Measurements from ENCODE around the gene KIRREL1.
A peak's percentile ranks its signal among the peaks of the same experiment; 100 is the strongest.

Gene KIRREL1

DNA sequence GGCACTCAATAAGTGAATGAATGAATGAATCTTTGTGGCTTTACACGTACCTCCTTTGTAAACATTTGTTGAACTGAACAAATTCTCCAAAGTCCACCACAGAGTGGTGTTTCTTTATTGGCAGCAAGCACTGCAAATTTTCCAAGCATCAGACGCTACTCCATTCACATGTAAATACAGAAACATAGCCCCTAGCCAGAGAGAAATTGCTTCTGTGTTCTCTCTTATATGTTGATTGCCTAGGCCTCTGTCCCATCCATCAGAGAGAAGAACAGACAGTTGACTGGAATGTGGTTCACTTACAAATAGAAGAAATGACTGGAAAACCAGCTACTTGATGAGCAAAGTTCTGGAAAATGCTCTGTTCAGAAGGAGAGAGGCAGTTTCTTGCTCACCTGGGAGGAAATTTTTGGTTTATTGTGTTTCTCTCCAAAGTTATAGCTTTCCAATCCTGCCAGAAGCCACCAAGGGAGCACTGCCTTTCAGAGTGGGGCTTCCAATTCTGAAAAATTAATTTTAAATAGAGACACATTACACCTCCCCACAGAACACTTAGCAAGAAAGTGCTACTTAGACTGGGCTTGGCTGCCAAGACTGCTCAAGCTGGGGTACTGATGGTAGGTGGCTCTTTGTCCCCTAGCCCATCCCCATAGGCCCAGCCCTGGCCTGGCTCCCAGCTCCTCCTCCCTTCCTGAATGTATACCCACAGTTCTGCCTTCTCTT is 18.1 kb upstream of the KIRREL1 start:
- DNase-seq = no peak

DNA sequence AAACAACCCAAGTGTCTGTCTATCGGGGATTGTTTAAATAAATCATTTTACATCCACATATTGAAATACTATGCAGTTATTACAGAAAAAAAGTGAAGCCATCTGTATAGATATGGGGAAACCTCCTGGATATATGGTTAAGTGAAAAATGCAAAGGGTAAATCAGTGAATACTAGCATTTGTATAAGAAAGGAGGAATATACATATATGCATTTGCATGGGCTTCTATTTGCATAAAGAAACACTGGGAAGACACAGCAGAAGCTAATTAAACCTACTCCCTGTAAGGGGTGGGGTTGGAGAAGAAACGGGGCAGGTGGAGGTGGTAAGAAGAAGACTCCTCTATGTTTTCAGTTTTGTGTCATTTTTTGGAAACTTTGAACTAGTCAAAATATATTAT is 16.6 kb upstream of the KIRREL1 start:
- no peak for DNase-seq

DNA sequence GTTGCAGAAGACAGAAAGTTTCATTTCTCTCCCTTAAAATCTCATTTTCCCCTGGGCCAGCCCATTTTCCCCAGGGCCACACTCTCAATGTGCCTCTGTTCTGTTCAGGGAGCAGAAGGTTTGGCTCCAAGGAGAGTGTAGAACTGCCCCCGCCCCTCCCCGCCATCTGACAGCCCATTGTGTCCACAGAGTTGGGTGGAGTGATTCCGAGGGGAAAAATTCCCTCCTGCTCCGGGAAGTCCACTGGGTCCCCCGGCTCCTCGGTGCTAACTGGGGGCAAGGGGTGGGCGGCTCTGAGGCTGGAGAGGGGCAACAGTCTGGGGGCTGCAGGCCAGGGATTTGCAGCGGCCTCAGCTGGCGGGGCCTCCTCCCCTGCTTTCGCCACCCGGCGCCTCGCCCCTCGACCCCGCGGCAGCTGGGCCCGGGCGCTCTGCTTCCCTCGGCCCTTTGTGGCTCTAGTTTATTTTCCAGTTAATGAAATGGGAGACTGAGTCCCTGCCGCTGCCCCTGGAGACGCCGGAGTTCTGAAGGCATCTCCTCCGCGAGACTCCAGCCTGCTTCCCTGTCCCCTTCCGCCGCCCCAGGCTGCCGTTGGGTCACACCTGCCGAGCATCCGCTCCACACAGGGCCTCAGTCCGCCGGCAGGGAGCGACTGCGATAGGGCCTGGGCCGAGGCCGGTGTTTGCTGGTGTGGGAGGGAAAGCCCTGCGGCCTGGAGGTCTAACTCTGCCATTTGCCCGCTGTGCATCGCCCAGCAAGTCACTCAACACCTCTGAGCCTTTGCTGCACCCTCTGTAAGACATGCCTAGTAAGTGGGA is 14.7 kb upstream of the KIRREL1 start:
- DNase-seq = no peak

GRCh38 chr1:157982136-157982535 is 11.3 kb upstream of the KIRREL1 start:
- DNase-seq = no peak

- DNase-seq = no peak
Measured at GRCh38 chr1:157983787-157984186, 9.7 kb upstream of the KIRREL1 start.

- DNase-seq = no peak
Measured at GRCh38 chr1:157984469-157984868, 9.0 kb upstream of the KIRREL1 start.

DNA sequence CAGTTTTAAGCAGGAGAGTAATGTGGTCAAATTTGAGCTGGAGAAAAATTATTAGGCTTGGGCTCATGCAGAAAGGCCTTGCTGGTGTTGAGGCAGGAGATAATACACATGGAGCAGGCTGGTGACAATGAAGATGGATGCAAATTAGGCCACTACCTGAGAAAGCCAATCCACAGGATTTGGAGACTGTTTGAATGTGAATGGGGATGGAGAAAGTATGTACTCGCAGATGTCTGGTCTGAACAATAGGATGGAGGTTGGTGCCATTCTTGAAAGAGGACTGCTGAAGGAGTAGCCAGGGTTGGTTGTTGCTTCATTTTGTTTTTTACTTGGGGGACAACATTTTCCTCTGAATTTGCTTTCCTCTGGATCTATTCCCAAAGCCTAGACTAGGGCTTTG is 8.0 kb upstream of the KIRREL1 start:
- no peak for DNase-seq

DNA sequence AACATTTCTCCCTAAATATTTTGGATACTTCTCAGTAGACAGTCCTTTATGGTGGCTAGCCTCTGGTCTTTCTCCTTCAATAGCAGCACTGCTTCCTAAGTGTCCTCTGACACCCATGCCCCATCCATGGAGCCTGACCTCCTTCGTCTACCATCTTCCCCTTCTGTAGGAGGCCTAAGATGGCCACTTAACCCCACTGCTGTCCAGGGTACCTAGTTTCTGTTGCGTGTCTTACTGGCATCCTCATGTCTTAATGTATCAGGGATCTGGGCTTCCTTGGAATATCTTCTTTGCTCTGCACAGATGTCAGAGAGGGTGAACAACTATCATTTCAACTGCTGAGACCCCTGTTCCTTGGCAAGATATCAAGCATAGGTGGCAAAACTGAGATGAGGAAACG is 5.4 kb upstream of the KIRREL1 start:
- DNase-seq = no peak

GRCh38 chr1:157992031-157992832 is 1.2 kb upstream of the KIRREL1 start:
- DNase-seq = peak; percentile 14

- DNase-seq = no peak
Measured at GRCh38 chr1:157992833-157993146, 655 bp upstream of the KIRREL1 start.

DNA sequence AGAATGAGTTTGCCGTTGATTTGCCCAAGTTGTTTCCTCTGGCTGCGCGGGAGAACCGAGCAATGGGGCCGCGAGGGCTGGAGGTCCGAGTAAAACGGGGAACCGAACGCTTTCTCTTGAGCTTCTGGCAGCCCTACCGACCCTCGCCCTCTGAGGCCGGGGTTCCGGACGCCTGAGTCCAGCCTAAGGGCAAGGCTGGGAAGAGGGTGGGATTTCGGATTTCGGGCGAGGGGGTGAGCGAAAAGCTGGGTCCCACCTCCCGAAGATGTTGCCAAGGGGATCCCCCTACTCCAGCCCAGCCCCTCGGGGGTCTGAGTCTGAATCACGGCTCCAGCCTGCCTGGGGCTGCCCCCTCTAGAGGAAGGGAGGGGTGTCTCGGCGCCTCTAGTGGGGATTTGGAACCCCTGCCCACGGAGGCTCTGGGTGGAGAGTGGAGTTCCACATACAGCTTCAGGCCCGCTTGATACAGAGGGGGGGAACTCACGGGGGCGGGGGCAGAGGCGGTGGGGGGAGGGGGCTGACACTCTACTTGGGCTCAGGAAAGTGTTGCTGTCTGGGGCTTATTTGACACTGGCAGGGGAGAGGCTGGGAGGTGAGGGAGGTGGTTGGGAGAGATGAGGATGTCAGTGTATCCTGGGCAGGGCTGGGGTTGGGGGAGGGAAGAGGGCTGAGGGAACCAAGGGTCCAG is 617 bp downstream of the KIRREL1 start:
- DNase-seq = no peak

DNA sequence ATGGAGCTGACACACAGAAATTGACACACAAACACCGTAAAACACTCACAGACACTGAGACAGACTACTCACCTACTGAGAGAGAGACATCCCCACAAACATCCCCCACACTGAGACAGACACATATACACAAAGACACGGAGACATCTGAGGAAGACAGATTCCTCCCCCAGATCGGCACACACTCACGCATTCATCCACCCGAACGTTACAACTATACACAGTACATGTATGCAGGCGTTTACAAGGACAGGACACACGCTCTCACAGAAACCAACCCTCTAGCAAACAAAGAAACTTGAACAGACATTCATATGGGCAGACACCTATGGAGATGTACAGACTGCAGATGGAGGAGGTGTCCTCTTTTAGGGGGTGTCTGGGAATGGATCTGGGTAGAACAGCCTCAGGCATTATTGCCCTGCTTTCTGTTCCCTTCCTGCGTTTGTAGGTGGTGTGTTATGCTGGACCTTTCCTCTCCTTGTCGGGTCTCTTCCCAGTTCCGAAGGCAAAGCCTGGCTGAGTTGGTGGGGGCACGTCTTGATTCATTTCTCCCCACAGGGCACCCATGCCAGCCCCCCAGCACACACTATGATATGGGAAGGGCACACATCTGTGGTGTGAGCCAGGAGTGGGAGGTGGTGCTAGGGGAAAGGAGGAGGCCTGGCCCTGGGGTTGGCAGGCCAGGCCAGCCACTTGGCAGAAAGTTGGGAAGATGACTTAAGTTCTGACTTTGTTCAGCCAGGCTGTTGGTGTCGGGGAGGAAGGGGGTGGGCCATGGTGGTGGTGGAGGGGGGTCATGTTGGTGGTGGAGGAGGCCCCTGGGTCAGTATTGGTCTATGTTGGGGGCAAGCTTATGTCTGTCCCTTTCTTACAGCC is 1.5 kb downstream of the KIRREL1 start:
- DNase-seq = no peak

DNA sequence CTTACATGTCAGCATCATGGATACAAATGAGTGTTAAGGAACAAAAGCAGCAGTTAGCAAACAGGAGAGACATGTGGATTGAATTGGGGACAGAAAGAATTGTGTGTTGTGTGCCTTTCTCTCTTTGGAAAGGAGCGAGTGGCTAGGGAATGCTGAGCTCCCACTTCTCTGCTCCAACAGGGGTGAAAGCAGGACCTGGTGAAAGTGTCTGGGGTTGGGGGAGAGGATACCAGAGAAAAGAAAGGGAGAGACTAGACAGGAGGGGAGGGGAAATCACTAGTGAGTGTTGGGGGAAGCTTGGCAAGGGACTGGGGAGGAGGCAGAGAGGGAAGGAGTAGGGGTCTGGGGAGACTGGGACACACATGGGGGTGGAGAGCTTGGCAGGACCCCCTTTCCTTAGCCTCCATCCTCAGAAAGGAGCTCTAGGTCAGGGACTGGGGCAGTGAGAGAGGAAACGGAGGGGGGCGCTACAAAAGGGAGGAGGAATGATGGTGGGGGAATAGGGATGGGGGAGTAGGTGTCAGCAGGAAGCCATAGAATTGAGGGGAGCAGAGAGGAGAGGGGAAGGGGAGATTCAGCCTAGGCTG is 2.2 kb downstream of the KIRREL1 start:
- no peak for DNase-seq

GRCh38 chr1:157996433-157996832 is 3.0 kb downstream of the KIRREL1 start:
- DNase-seq = no peak

- DNase-seq = no peak
Measured at GRCh38 chr1:158000507-158000906, 7.1 kb downstream of the KIRREL1 start.

GRCh38 chr1:158002022-158002630 is 8.7 kb downstream of the KIRREL1 start:
- DNase-seq = no peak

DNA sequence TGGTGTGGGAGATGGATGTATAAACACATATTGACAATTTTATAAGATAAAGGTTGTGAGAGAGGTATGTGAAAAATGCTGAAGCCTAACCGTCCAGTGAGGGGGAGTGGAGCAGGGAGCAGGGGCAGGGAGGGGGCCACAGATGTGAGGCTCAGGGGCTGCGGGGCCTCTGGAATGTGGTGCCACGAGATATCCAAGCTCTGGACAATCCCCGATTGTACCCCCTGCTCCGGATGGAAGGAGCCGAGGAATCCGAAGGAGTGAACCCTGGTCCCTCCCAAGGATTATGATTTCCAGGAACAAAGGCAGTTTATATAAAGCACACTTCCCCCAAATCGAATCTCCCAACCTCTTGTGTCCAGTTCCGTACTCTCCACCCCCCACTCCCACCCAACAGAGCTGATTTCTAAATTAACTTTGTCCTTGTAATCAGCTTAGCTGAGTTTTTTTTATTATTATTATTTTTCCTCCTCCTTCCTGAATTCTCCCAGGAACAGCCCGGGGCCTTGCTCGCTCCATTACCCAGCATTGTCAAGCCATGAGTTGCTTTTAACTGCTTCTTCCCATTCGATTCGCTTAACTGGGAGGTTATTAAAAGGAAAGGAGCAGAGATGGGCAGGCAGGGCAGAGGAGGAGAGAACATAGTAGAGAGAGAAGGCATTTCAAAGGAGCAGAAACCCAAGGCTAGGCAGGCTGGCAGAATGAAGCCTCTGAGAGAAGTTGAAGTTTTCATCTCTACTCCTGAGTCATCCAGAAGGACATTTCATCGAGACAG is 9.4 kb downstream of the KIRREL1 start:
- no peak for DNase-seq

DNA sequence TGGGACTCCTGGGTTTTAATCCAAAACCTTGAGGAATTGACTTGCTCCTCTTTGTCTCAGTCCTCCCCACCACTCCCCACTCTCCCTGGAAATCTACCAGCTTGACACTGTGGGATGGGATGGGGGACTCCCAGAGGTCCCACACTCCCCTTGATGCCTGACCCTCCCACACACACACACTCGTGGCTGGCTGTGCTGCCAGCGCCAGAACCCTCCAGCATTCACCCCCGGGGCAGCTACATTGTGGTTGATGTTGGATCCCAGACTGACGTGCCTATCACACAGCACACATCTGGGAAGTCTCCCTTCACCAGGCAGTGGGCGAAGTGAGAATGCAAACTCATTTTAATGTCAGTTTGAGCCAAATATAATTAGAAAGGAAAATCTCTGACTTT is 10.0 kb downstream of the KIRREL1 start:
- DNase-seq = no peak

DNA sequence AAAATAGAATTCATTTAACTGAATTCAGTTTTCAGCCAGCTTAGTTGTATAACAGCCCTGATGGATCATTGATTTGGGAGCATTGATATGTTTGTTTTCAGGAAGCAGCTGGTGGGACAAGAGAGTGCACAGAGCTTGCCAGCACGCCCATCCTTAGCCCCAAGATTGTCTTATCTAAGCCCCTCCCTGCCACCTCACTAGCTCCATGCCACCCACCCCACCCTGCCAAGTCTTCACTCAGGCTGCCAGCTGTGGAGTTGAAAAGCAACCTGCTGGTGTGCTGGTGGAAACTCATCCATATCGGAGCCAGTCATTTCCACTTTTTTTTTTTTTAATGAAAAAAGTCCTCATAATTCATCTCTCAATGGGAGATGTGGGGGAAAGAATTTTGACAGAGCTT is 11.8 kb downstream of the KIRREL1 start:
- no peak for DNase-seq

- no peak for DNase-seq
Measured at GRCh38 chr1:158007180-158007579, 13.7 kb downstream of the KIRREL1 start.

All from activated T-cell treated with anti-CD3 and anti-CD28 coated beads for 4 hours (primary cell).